Measurements from ENCODE around the gene EPN3.

EPN3 gene

GRCh38 chr17:50557630-50558029 lies 25.1 kb downstream of the EPN3 start:
- ChIA-PET CTCF (interaction anchor here (1.2 to 3.5 kb wide), 2 partner anchors 10 to 69 kb away, joined by 3 to 20 read pairs; partner anchors contain the start of gene SPATA20), POLR2A (no interaction called here)
- peaks cover 5% of the 10 kb centered on the region; the same call in 1 of the 2 replicates for H3K4me1 ChIP-seq (ENCODE audit: control insufficient read depth, insufficient read depth, low read length)
- H3K9me3 ChIP-seq (ENCODE audit: control insufficient read depth, insufficient read depth, low read depth, low read length): no peaks in the 10 kb centered on the region
- TF ChIP-seq ZNF223 (tag by site-specific recombination; IDR thresholded peaks at IDR 0.05) (no peak), OSR2 (tag by site-specific recombination; IDR thresholded peaks at IDR 0.05) (no peak), GLIS2 (tag by site-specific recombination; IDR thresholded peaks at IDR 0.05) (no peak), HOXD13 (CRISPR knock-in tag; IDR thresholded peaks at IDR 0.05; ENCODE audit: borderline replicate concordance) (no peak), ZNF513 (tag by site-specific recombination; IDR thresholded peaks at IDR 0.05) (no peak), ZNF391 (tag by site-specific recombination; IDR thresholded peaks at IDR 0.05; ENCODE audit: borderline replicate concordance, low read depth) (no peak), ZNF350 (tag by site-specific recombination; IDR thresholded peaks at IDR 0.05) (no peak), ZNF202 (tag by site-specific recombination; IDR thresholded peaks at IDR 0.05; ENCODE audit: borderline replicate concordance) (no peak), ZNF610 (tag by site-specific recombination; IDR thresholded peaks at IDR 0.05; ENCODE audit: borderline replicate concordance) (no peak), ZNF701 (tag by site-specific recombination; IDR thresholded peaks at IDR 0.05) (no peak), ZNF266 (tag by site-specific recombination; IDR thresholded peaks at IDR 0.05; ENCODE audit: low read depth) (no peak), ZSCAN5A (tag by site-specific recombination; IDR thresholded peaks at IDR 0.05) (no peak), ZBTB7A (tag by site-specific recombination; IDR thresholded peaks at IDR 0.05; ENCODE audit: low read depth) (no peak), ZNF792 (tag by site-specific recombination; IDR thresholded peaks at IDR 0.05) (no peak)
- TF ChIP-seq, protein P1, sequence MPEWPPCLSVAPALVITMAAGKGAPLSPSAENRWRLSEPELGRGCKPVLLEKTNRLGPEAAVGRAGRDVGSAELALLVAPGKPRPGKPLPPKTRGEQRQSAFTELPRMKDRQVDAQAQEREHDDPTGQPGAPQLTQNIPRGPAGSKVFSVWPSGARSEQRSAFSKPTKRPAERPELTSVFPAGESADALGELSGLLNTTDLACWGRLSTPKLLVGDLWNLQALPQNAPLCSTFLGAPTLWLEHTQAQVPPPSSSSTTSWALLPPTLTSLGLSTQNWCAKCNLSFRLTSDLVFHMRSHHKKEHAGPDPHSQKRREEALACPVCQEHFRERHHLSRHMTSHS (tag by site-specific recombination; IDR thresholded peaks at IDR 0.05): no peak
- TF ChIP-seq, protein P2, sequence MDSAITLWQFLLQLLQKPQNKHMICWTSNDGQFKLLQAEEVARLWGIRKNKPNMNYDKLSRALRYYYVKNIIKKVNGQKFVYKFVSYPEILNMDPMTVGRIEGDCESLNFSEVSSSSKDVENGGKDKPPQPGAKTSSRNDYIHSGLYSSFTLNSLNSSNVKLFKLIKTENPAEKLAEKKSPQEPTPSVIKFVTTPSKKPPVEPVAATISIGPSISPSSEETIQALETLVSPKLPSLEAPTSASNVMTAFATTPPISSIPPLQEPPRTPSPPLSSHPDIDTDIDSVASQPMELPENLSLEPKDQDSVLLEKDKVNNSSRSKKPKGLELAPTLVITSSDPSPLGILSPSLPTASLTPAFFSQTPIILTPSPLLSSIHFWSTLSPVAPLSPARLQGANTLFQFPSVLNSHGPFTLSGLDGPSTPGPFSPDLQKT (IDR thresholded peaks at IDR 0.05; ENCODE audit: borderline replicate concordance, low read depth, low read length): no peak
- TF ChIP-seq, protein P3, sequence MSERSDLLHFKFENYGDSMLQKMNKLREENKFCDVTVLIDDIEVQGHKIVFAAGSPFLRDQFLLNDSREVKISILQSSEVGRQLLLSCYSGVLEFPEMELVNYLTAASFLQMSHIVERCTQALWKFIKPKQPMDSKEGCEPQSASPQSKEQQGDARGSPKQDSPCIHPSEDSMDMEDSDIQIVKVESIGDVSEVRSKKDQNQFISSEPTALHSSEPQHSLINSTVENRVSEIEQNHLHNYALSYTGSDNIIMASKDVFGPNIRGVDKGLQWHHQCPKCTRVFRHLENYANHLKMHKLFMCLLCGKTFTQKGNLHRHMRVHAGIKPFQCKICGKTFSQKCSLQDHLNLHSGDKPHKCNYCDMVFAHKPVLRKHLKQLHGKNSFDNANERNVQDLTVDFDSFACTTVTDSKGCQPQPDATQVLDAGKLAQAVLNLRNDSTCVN (tag by site-specific recombination; optimal IDR thresholded peaks at IDR 0.05): no peak
- H3K27ac ChIP-seq (ENCODE audit: extremely low read depth, low read depth, low read length): no peak overlapping the region
- H3K4me3 ChIP-seq (ENCODE audit: low read depth, low read length): no peak overlapping the region
- peaks cover 0 to 12% of the 10 kb centered on the region in 2 experiments; a peak in 2 of 3 replicates for H3K36me3 ChIP-seq (ENCODE audit: control insufficient read depth in 2 of 2, insufficient read depth in 1 of 2, low read length in 2 of 2)

- Histone ChIP-seq H3K9me3 (ENCODE audit: control insufficient read depth, insufficient read depth, low read depth, low read length) (no peaks in the 10 kb centered on the region), H3K36me3 (ENCODE audit: control insufficient read depth in 2 of 2, insufficient read depth in 1 of 2, low read length in 2 of 2) (peaks cover 0 to 12% of the 10 kb centered on the region in 2 experiments; a peak in 1 of 3 replicates), H3K4me1 (ENCODE audit: control insufficient read depth, insufficient read depth, low read length) (peaks cover 5% of the 10 kb centered on the region; the same call in 1 of the 2 replicates), H3K4me3 (ENCODE audit: low read depth, low read length) (no peak overlapping the region), H3K27ac (ENCODE audit: extremely low read depth, low read depth, low read length) (no peak overlapping the region)
- CTCF ChIA-PET: interaction anchor here (1.2 to 3.5 kb wide), 2 partner anchors 11 to 68 kb away, joined by 3 to 20 read pairs; partner anchors contain the start of gene SPATA20
- TF ChIP-seq ZNF664 (tag by site-specific recombination; IDR thresholded peaks at IDR 0.05): no peak
- TF ChIP-seq ZBTB17 (tag by site-specific recombination; IDR thresholded peaks at IDR 0.05): peak; percentile 68
- peak; percentile 62 for TF ChIP-seq FEZF1 (tag by site-specific recombination; IDR thresholded peaks at IDR 0.05)
- TF ChIP-seq ZNF121 (tag by site-specific recombination; IDR thresholded peaks at IDR 0.05): no peak
- no peak for TF ChIP-seq ZNF843 (tag by site-specific recombination; IDR thresholded peaks at IDR 0.05)
- no peak for TF ChIP-seq ZNF610 (tag by site-specific recombination; IDR thresholded peaks at IDR 0.05; ENCODE audit: borderline replicate concordance)
- POLR2A ChIA-PET: no interaction called here
These were observed 25.6 kb downstream of the EPN3 start for GRCh38 chr17:50558091-50558490.

Data from HEK293 (cell line).